Thoracic aorta (tissue), 2 donors: ENCODE results near the gene PPP2R2D. TPM values are rescaled to one million over a fixed set of nuclear protein-coding genes. Genes with fewer than 3 reads are reported as not detected.

Source experiments
- ATAC-seq: fragments of 150-250 bp; one replicate; pipeline ENCODE4 v1.8.0; 2017; ENCODE audit warnings: low read depth; ENCODE audit not compliant: insufficient number of reproducible peaks, low FRiP score
- DNase-seq: peaks from one replicate; pipeline ENCODE4 v3.0.0-alpha.2; 2020; ENCODE audit warnings: low spot score
- H3K27ac ChIP-seq, 2 donors: fragments of 200-600 bp; sonication (generic); 1 replicate in 1 of 2; 2 replicates in 1 of 2; pipeline ENCODE4 v1.5.1; 2016; ENCODE audit warnings: mild to moderate bottlenecking in 2 of 2, moderate library complexity in 2 of 2
- H3K27me3 ChIP-seq: fragments of 200-600 bp; sonication (generic); replicated peaks from 2 replicates; pipeline ENCODE4 v1.6.0; 2016; ENCODE audit warnings: mild to moderate bottlenecking; ENCODE audit not compliant: insufficient read depth
- H3K36me3 ChIP-seq: fragments of 200-600 bp; sonication (generic); one replicate; pipeline ENCODE4 v1.5.1; 2016
- H3K4me1 ChIP-seq, 2 donors: fragments of 200-600 bp; sonication (generic); 1 replicate in 1 of 2; 2 replicates in 1 of 2; pipeline versions ENCODE4 v1.5.1 to v1.6.0; 2016; ENCODE audit warnings: low read depth in 2 of 2, mild to moderate bottlenecking in 1 of 2; ENCODE audit not compliant: control insufficient read depth in 1 of 2
- H3K4me3 ChIP-seq: fragments of 200-600 bp; sonication (generic); 2 replicates; pipeline ENCODE4 v1.5.1; 2016; ENCODE audit warnings: mild to moderate bottlenecking
- H3K9me3 ChIP-seq: fragments of 200-600 bp; sonication (generic); 2 replicates; pipeline ENCODE4 v1.5.1; 2016
- total RNA-seq, 2 donors: library from RNA; depleted of rRNA; stranded (reverse); fragments of >200 nt; gene quantifications; one replicate each; pipeline versions ENCODE4 v1.1.0 to v1.2.3, GENCODE V29; 2016
- TF ChIP-seq, protein P1 (sequence below): fragments of 200-600 bp; sonication (generic); IDR thresholded peaks from one replicate; pipeline ENCODE4 v1.5.1; 2019; ENCODE audit warnings: antibody characterized with exemption

Gene PPP2R2D
- total RNA-seq, 2 donors from 2014 or later, result 23.0 to 34.1 TPM

- DNase-seq (no peak), ATAC-seq (no peak)
- H3K4me3 ChIP-seq, result no peak overlapping the region
- no peaks in the 10 kb centered on the region for H3K9me3 ChIP-seq
- no peaks in the 10 kb centered on the region for H3K4me1 ChIP-seq
- TF ChIP-seq, protein P1, sequence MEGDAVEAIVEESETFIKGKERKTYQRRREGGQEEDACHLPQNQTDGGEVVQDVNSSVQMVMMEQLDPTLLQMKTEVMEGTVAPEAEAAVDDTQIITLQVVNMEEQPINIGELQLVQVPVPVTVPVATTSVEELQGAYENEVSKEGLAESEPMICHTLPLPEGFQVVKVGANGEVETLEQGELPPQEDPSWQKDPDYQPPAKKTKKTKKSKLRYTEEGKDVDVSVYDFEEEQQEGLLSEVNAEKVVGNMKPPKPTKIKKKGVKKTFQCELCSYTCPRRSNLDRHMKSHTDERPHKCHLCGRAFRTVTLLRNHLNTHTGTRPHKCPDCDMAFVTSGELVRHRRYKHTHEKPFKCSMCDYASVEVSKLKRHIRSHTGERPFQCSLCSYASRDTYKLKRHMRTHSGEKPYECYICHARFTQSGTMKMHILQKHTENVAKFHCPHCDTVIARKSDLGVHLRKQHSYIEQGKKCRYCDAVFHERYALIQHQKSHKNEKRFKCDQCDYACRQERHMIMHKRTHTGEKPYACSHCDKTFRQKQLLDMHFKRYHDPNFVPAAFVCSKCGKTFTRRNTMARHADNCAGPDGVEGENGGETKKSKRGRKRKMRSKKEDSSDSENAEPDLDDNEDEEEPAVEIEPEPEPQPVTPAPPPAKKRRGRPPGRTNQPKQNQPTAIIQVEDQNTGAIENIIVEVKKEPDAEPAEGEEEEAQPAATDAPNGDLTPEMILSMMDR, result no peak
- no peaks in the 10 kb centered on the region for H3K27me3 ChIP-seq
- no peaks in the 10 kb centered on the region for H3K36me3 ChIP-seq
- no peak overlapping the region for H3K27ac ChIP-seq
These were observed 9.4 kb upstream of the PPP2R2D start for GRCh38 chr10:131891196-131891928.

DNA sequence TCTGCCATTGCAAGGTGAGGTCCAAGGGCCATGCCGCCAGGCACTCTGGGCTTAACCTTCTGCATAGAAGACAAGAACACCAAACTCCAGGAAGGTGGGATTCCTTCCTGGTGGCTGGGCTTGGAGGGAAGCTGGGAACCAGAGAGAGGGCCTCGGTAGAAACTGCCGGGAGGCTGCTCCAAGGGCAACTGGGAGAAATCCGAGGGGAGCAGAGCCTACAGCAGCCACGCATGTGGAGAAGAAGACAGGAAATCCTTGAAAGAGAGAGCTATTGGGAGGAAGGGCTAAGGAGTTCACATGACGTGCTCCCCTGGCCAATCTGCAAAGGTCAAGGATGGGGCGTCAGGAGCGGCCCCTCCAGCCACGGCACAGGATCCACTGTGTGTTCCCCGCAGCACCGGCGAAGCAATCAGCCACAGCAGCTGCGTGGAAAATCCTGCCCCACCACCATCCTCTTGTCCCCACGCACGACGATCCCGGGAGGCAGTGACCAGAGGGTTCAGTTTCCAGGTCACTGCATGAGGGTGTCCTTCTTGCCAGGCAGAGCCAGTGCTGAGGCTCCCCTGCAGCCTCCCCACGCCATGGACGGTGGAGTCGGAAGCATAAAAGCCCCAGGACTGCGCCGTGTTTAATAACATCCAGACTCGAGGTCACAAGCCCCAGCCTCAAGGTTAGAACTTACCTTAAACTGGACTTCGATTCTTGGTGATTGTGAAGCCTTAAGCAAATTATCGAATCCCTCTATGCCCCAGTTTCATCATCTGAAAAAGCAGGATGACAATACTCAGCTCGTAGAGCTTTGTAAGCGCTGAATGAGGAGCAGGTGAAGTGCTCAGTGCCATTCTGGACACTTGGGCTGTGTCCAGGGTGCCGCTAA, 8.6 kb upstream of the PPP2R2D start:
- Histone ChIP-seq H3K9me3 (no peaks in the 10 kb centered on the region), H3K4me3 (no peak overlapping the region), H3K36me3 (no peaks in the 10 kb centered on the region), H3K27ac (no peak overlapping the region), H3K4me1 (no peaks in the 10 kb centered on the region), H3K27me3 (no peaks in the 10 kb centered on the region)
- TF ChIP-seq, protein P1, result no peak
- DNase-seq (no peak), ATAC-seq (no peak)

- no peak for DNase-seq
These were observed 7.8 kb upstream of the PPP2R2D start for GRCh38 chr10:131892806-131893675.

DNA sequence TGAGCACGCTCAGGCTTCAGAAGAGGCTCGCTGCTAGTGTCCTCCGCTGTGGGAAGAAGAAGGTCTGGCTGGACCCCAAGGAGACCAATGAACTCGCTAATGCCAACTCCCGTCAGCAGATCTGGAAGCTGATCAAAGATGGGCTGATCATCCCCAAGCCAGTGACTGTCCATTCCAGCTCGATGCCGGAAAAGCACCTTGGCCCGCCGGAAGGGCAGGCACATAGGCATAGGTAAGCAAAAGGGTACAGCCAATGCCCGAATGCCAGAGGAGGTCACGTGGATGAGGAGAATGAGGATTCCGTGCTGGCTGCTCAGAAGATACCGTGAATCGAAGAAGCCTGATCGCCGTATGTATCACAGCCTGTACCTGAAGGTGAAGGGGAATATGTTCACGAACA, 5.7 kb upstream of the PPP2R2D start:
- ATAC-seq, result no peak
- Histone ChIP-seq H3K4me3 (no peak overlapping the region), H3K4me1 (peaks cover 0 to 6% of the 10 kb centered on the region in 2 donors), H3K27ac (no peak overlapping the region), H3K36me3 (no peaks in the 10 kb centered on the region), H3K9me3 (no peaks in the 10 kb centered on the region), H3K27me3 (no peaks in the 10 kb centered on the region)
- TF ChIP-seq, protein P1, result no peak
- DNase-seq, result no peak

More at GRCh38 chr10:131892806-131893675, 7.8 kb upstream of the PPP2R2D start:
- TF ChIP-seq, protein P1, result no peak
- H3K27me3 ChIP-seq, result no peaks in the 10 kb centered on the region
- H3K9me3 ChIP-seq, result no peaks in the 10 kb centered on the region
- no peaks in the 10 kb centered on the region for H3K4me1 ChIP-seq
- ATAC-seq, result no peak
- no peak overlapping the region for H3K27ac ChIP-seq
- H3K4me3 ChIP-seq, result no peak overlapping the region
- H3K36me3 ChIP-seq, result no peaks in the 10 kb centered on the region
